IMR-90 (cell line): Measurements from ENCODE around the gene SOBP. TPM values are rescaled to one million over a fixed set of nuclear protein-coding genes. Genes with fewer than 3 reads are reported as not detected.
A peak's percentile ranks its signal among the peaks of the same experiment; 100 is the strongest.

Experiments used
- ATAC-seq: fragments of 200-7000 bp; cut with Tn5 transposase; 2 replicates; pipeline ENCODE4 v1.9.1; 2020; ENCODE audit warnings: low read depth, mild to moderate bottlenecking, moderate library complexity
- BruUV-seq: library from RNA; stranded (reverse); fragments of 400-500 nt; replicated peaks from 2 replicates; lab custom pipeline; 2021; lab: Mats Ljungman, UMichigan
- CTCF ChIA-PET: fragments of 300-600 bp; formaldehyde crosslinking; extraction: SDS; loops from one replicate; lab custom pipeline; 2021; ENCODE audit warnings: antibody characterized with exemption; lab: Yijun Ruan, JAX
- POLR2A ChIA-PET: fragments of 300-600 bp; sonication (Branson Sonifier 250); formaldehyde crosslinking; loops from one replicate; lab custom pipeline; 2022; ENCODE audit warnings: antibody characterized with exemption; ENCODE audit not compliant: unreplicated experiment; lab: Charles Lee
- DNase-seq: peaks from one replicate; pipeline ENCODE4 v3.0.0; 2013
- H2AFZ ChIP-seq: replicated peaks from 2 replicates; pipeline ENCODE3; 2013; ENCODE audit warnings: low read length, mild to moderate bottlenecking; ENCODE audit not compliant: poor library complexity
- H2AK5ac ChIP-seq: 2 replicates; pipeline ENCODE4 v1.6.1; 2013; ENCODE audit warnings: low read depth, low read length, inconsistent platforms
- H2AK9ac ChIP-seq: replicated peaks from 2 replicates; pipeline ENCODE3; 2013; ENCODE audit warnings: mild to moderate bottlenecking, low read depth, low read length, moderate library complexity; ENCODE audit not compliant: poor library complexity
- H2BK120ac ChIP-seq: 2 replicates; pipeline ENCODE4 v1.6.1; 2013; ENCODE audit warnings: low read depth, low read length, inconsistent platforms
- H2BK15ac ChIP-seq: 3 replicates; pipeline ENCODE4 v1.6.1; 2013; ENCODE audit warnings: low read depth, low read length, inconsistent platforms
- H2BK20ac ChIP-seq: 2 replicates; pipeline ENCODE4 v1.6.1; 2013; ENCODE audit warnings: low read depth, mild to moderate bottlenecking, inconsistent platforms, low read length, moderate library complexity
- H2BK5ac ChIP-seq: 2 replicates; pipeline ENCODE4 v1.6.1; 2013; ENCODE audit warnings: mild to moderate bottlenecking, low read depth, low read length, inconsistent platforms; ENCODE audit not compliant: poor library complexity, severe bottlenecking
- H3K14ac ChIP-seq: replicated peaks from 2 replicates; pipeline ENCODE4 v1.6.1; 2013; ENCODE audit warnings: low read depth, low read length, inconsistent platforms
- H3K18ac ChIP-seq: 2 replicates; pipeline ENCODE4 v1.6.1; 2013; ENCODE audit warnings: low read depth, low read length, control low read depth
- H3K23ac ChIP-seq: 2 replicates; pipeline ENCODE4 v1.6.1; 2013; ENCODE audit warnings: low read depth, low read length, inconsistent platforms
- H3K27ac ChIP-seq: 2 replicates; pipeline ENCODE4 v1.5.1; 2013; ENCODE audit warnings: mild to moderate bottlenecking, control low read depth, low read length; ENCODE audit not compliant: insufficient read depth
- H3K27me3 ChIP-seq: 2 replicates; pipeline ENCODE4 v1.6.1; 2013; ENCODE audit warnings: low read length; ENCODE audit not compliant: control insufficient read depth, insufficient read depth
- H3K36me3 ChIP-seq: 2 replicates; pipeline ENCODE4 v1.6.1; 2013; ENCODE audit warnings: low read length, mixed read lengths; ENCODE audit not compliant: control insufficient read depth, insufficient read depth
- H3K4ac ChIP-seq: 2 replicates; pipeline ENCODE4 v1.6.1; 2013; ENCODE audit warnings: low read depth, low read length, inconsistent platforms
- H3K4me1 ChIP-seq: 2 replicates; pipeline ENCODE4 v1.6.1; 2013; ENCODE audit warnings: low read length, mixed read lengths; ENCODE audit not compliant: control insufficient read depth, insufficient read depth
- H3K4me2 ChIP-seq: 2 replicates; pipeline ENCODE4 v1.6.1; 2013; ENCODE audit warnings: low read depth, mild to moderate bottlenecking, control low read depth, low read length, moderate library complexity
- H3K4me3 ChIP-seq: 2 replicates; pipeline ENCODE4 v1.5.1; 2013; ENCODE audit warnings: low read depth, mild to moderate bottlenecking, control low read depth, low read length, moderate library complexity; ENCODE audit not compliant: insufficient read depth
- H3K56ac ChIP-seq: 2 replicates; pipeline ENCODE4 v1.6.1; 2013; ENCODE audit warnings: low read length, inconsistent platforms; ENCODE audit not compliant: insufficient read depth; ENCODE audit errors: extremely low read depth
- H3K79me1 ChIP-seq, 2 experiments: 2 replicates each; pipeline ENCODE4 v1.6.1; 2013; ENCODE audit warnings: low read length in 2 of 2, inconsistent platforms in 1 of 2, low read depth in 1 of 2
- H3K9ac ChIP-seq: 2 replicates; pipeline ENCODE4 v1.6.1; 2013; ENCODE audit warnings: low read depth, low read length, control low read depth
- H3K9me1 ChIP-seq: 2 replicates; pipeline ENCODE4 v1.6.1; 2013; ENCODE audit warnings: low read length, inconsistent platforms; ENCODE audit not compliant: insufficient read depth
- H3K9me3 ChIP-seq: 2 replicates; pipeline ENCODE4 v1.6.1; 2013; ENCODE audit warnings: low read length; ENCODE audit not compliant: control insufficient read depth, insufficient read depth
- H4K20me1 ChIP-seq: 2 replicates; pipeline ENCODE4 v1.6.1; 2013; ENCODE audit warnings: low read length, inconsistent platforms; ENCODE audit not compliant: insufficient read depth
- H4K5ac ChIP-seq: 2 replicates; pipeline ENCODE4 v1.6.1; 2013; ENCODE audit warnings: mild to moderate bottlenecking, low read depth, low read length, control low read depth
- H4K8ac ChIP-seq, 2 experiments: 2 replicates each; pipeline ENCODE4 v1.6.1; 2013; ENCODE audit warnings: low read depth in 2 of 2, low read length in 2 of 2, control low read depth in 1 of 2, inconsistent platforms in 1 of 2
- H4K91ac ChIP-seq: 2 replicates; pipeline ENCODE4 v1.6.1; 2013; ENCODE audit warnings: low read depth, low read length, inconsistent platforms; ENCODE audit not compliant: insufficient read depth
- BHLHE40 ChIP-seq: fragments of 150-350 bp; IDR thresholded peaks from 2 replicates; pipeline ENCODE4 v1.6.1; 2016; ENCODE audit warnings: mild to moderate bottlenecking, low read depth, low read length
- CHD1 ChIP-seq: IDR thresholded peaks from 2 replicates; pipeline ENCODE4 v1.6.1; 2012; ENCODE audit warnings: low read depth, low read length, improper control_type of control experiment
- FOS ChIP-seq: fragments of 150-350 bp; IDR thresholded peaks from 2 replicates; pipeline ENCODE4 v1.6.1; 2016; ENCODE audit warnings: low read depth, low read length
- MAFK ChIP-seq: IDR thresholded peaks from 2 replicates; pipeline ENCODE4 v1.6.1; 2012; ENCODE audit warnings: low read depth, low read length, improper control_type of control experiment
- MAZ ChIP-seq: IDR thresholded peaks from 2 replicates; pipeline ENCODE4 v1.6.1; 2012; ENCODE audit warnings: low read depth, mild to moderate bottlenecking, low read length, improper control_type of control experiment, moderate library complexity, borderline replicate concordance
- MXI1 ChIP-seq: IDR thresholded peaks from 2 replicates; pipeline ENCODE4 v1.6.1; 2012; ENCODE audit warnings: low read depth, mild to moderate bottlenecking, low read length, moderate library complexity, borderline replicate concordance
- NFE2L2 ChIP-seq: fragments of 150-350 bp; IDR thresholded peaks from 2 replicates; pipeline ENCODE4 v1.6.1; 2016; ENCODE audit warnings: low read depth, mild to moderate bottlenecking, low read length
- POLR2A ChIP-seq: IDR thresholded peaks from 2 replicates; pipeline ENCODE4 v1.6.1; 2012; ENCODE audit warnings: mild to moderate bottlenecking, low read depth, low read length
- RAD21 ChIP-seq: IDR thresholded peaks from 2 replicates; pipeline ENCODE4 v1.6.1; 2012; ENCODE audit warnings: low read length, improper control_type of control experiment
- RCOR1 ChIP-seq: IDR thresholded peaks from 2 replicates; pipeline ENCODE4 v1.6.1; 2012; ENCODE audit warnings: mild to moderate bottlenecking, low read length, improper control_type of control experiment; ENCODE audit not compliant: insufficient replicate concordance
- RFX5 ChIP-seq: IDR thresholded peaks from 2 replicates; pipeline ENCODE4 v1.8.0; 2012; ENCODE audit warnings: low read depth, mild to moderate bottlenecking, low read length, moderate library complexity
- SMC3 ChIP-seq: fragments of 150-350 bp; IDR thresholded peaks from 2 replicates; pipeline ENCODE4 v1.6.1; 2016; ENCODE audit warnings: low read depth, mild to moderate bottlenecking, antibody characterized with exemption, low read length, moderate library complexity
- WGBS, 2 experiments: methylation state at CpG; one replicate each; pipeline versions ENCODE4 v1.1.5 to v1.1.7; 2013; ENCODE audit warnings: missing lambda C conversion rate in 2 of 2; ENCODE audit not compliant: insufficient read length in 1 of 2; ENCODE audit errors: extremely low coverage in 2 of 2; 5-methylcytosine and 5-hydroxymethylcytosine counted together
- dilution Hi-C: fragments of 300-500 bp; cut with HindIII; formaldehyde crosslinking; loops from one replicate; pipeline ENCODE4 v1.14.3; 2018; ENCODE audit warnings: low sequenced_read_pairs; ENCODE audit not compliant: unreplicated experiment
- in situ Hi-C: fragments of 300-500 bp; cut with MboI; formaldehyde crosslinking; loops from 3 replicates; pipeline ENCODE4 v1.14.3; 2019; ENCODE audit warnings: low sequenced_read_pairs, inconsistent platforms, mixed read lengths
- intact Hi-C: fragments of 100-400 bp; cut with micrococcal nuclease; formaldehyde crosslinking; loops from 2 replicates; pipeline ENCODE4 v1.10.0; 2022
- polyA plus RNA-seq, 3 experiments: library from polyadenylated mRNA; depleted of rRNA; stranded (reverse); fragments of >200 nt; gene quantifications; 2 replicates each; pipeline ENCODE4 v1.2.3, GENCODE V29; 2012; ENCODE audit warnings: low replicate concordance in 1 of 3
- total RNA-seq: library from RNA; depleted of rRNA; stranded (reverse); fragments of >200 nt; gene quantifications from 2 replicates; pipeline ENCODE4 v1.2.3, GENCODE V29; 2012
- TF ChIP-seq, protein P1 (sequence below): fragments of 150-350 bp; IDR thresholded peaks from 2 replicates; pipeline ENCODE4 v1.6.1; 2016; ENCODE audit warnings: low read depth, mild to moderate bottlenecking, low read length, moderate library complexity, borderline replicate concordance
- TF ChIP-seq, protein P2 (sequence below): conservative IDR thresholded peaks from 2 replicates; pipeline ENCODE4 v1.5.1; 2012; ENCODE audit warnings: mild to moderate bottlenecking, low read depth, low read length, improper control_type of control experiment
- TF ChIP-seq, protein P3 (sequence below): fragments of 150-350 bp; IDR thresholded peaks from 2 replicates; pipeline ENCODE4 v1.6.1; 2017; ENCODE audit warnings: mild to moderate bottlenecking, antibody characterized with exemption, low read length, low read depth

The SOBP gene
- total and polyA plus RNA-seq, 2 of the 4 experiments (the other 2 are of a cell fraction): 0.60 to 0.72 TPM

DNA sequence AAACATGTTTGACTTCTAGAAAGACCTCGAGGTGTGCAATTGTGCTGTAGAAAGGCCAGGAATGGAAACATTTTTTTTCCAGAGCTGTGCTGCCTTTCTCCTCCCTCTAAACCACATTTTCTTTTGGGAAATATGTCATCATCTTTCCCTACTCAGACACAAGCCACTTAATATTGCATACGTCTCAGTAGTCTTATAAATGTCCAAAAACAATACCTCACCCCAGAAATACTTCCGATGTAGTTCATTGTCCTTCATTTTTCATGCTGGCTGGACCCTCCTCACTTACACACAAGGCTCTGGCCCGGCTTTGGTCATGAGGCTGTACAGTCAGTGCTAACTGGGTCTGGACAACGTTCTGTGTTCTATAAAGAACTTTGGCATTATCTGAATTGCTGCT is 207.8 kb downstream of the SOBP start:
- peak overlapping the region; percentile 23 for H4K5ac ChIP-seq
- ChIA-PET POLR2A (no interaction called here), CTCF (interaction anchor here (1.1 to 1.5 kb wide), 2 partner anchors 15 to 19 kb away, joined by 3 to 5 read pairs; no protein-coding TSS in a partner anchor)
- peak overlapping the region; percentile 78; the same call in 1 of the 2 replicates for H2AK5ac ChIP-seq
- peak overlapping the region; percentile 88 for H3K4ac ChIP-seq
- H3K23ac ChIP-seq: peak overlapping the region; percentile 48; the same call in 1 of the 2 replicates
- peak overlapping the region; percentile 85 for H2BK5ac ChIP-seq
- H3K9me3 ChIP-seq: no peaks in the 10 kb centered on the region
- H3K36me3 ChIP-seq: no peaks in the 10 kb centered on the region
- H4K91ac ChIP-seq: peak overlapping the region; percentile 49; the same call in 1 of the 2 replicates
- peak overlapping the region; percentile 5 to 80; a peak in 3 of 4 replicates for H4K8ac ChIP-seq
- peak overlapping the region; percentile 89 for H2BK120ac ChIP-seq
- H3K18ac ChIP-seq: peak overlapping the region; percentile 22; the same call in 1 of the 2 replicates
- H3K27ac ChIP-seq: peak overlapping the region; percentile 48
- dilution Hi-C loops: no loop called here
- ATAC-seq: peak; percentile 27
- no peak overlapping the region for H3K4me3 ChIP-seq
- no peak overlapping the region for H3K9ac ChIP-seq
- H3K9me1 ChIP-seq: peaks cover 16% of the 10 kb centered on the region
- no peaks in the 10 kb centered on the region for H3K79me1 ChIP-seq
- peak overlapping the region; percentile 86 for H2BK20ac ChIP-seq
- no peak overlapping the region for H2AK9ac ChIP-seq
- peak overlapping the region; percentile 2; the same call in 1 of the 3 replicates for H2BK15ac ChIP-seq
- in situ Hi-C loops: no loop called here
- H4K20me1 ChIP-seq: no peaks in the 10 kb centered on the region
- H3K56ac ChIP-seq: no peak overlapping the region
- intact Hi-C loops: no loop called here
- peak overlapping the region; percentile 84 for H2AFZ ChIP-seq
- BruUV-seq: no TSS peak
- 80% methylated on average over 1 of the region's 5 CpGs; no CpG with 5 or more reads in 1 of the 2 experiments for WGBS, 2 experiments
- H3K14ac ChIP-seq: peak overlapping the region; percentile 89
- no peak overlapping the region for H3K4me2 ChIP-seq
- no peaks in the 10 kb centered on the region for H3K27me3 ChIP-seq
- no peak for TF ChIP-seq RFX5
- TF ChIP-seq BHLHE40: no peak
- no peak for TF ChIP-seq RAD21
- TF ChIP-seq SMC3: no peak
- no peak for TF ChIP-seq POLR2A
- no peak for TF ChIP-seq MAFK
- TF ChIP-seq, protein P1, sequence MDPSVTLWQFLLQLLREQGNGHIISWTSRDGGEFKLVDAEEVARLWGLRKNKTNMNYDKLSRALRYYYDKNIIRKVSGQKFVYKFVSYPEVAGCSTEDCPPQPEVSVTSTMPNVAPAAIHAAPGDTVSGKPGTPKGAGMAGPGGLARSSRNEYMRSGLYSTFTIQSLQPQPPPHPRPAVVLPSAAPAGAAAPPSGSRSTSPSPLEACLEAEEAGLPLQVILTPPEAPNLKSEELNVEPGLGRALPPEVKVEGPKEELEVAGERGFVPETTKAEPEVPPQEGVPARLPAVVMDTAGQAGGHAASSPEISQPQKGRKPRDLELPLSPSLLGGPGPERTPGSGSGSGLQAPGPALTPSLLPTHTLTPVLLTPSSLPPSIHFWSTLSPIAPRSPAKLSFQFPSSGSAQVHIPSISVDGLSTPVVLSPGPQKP: no peak
- TF ChIP-seq FOS: no peak
- TF ChIP-seq, protein P2, sequence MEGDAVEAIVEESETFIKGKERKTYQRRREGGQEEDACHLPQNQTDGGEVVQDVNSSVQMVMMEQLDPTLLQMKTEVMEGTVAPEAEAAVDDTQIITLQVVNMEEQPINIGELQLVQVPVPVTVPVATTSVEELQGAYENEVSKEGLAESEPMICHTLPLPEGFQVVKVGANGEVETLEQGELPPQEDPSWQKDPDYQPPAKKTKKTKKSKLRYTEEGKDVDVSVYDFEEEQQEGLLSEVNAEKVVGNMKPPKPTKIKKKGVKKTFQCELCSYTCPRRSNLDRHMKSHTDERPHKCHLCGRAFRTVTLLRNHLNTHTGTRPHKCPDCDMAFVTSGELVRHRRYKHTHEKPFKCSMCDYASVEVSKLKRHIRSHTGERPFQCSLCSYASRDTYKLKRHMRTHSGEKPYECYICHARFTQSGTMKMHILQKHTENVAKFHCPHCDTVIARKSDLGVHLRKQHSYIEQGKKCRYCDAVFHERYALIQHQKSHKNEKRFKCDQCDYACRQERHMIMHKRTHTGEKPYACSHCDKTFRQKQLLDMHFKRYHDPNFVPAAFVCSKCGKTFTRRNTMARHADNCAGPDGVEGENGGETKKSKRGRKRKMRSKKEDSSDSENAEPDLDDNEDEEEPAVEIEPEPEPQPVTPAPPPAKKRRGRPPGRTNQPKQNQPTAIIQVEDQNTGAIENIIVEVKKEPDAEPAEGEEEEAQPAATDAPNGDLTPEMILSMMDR: no peak
- TF ChIP-seq MAZ: no peak
- TF ChIP-seq NFE2L2: no peak
- no peak for TF ChIP-seq MXI1
- TF ChIP-seq RCOR1: no peak
- no peak for TF ChIP-seq CHD1
- TF ChIP-seq, protein P3, sequence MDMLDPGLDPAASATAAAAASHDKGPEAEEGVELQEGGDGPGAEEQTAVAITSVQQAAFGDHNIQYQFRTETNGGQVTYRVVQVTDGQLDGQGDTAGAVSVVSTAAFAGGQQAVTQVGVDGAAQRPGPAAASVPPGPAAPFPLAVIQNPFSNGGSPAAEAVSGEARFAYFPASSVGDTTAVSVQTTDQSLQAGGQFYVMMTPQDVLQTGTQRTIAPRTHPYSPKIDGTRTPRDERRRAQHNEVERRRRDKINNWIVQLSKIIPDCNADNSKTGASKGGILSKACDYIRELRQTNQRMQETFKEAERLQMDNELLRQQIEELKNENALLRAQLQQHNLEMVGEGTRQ: no peak
- peak; percentile 15 for DNase-seq
- peaks cover 12% of the 10 kb centered on the region for H3K4me1 ChIP-seq
